Heart left ventricle (tissue), 16 donors: ENCODE data around the gene SMIM43. TPM values are rescaled to one million over a fixed set of nuclear protein-coding genes. Genes with fewer than 3 reads are reported as not detected.

ENCODE experiments used
- ATAC-seq, 4 donors: fragments of 200-7000 bp; cut with Tn5 transposase; one replicate each; pipeline ENCODE4 v1.9.1; 2020 to 2022; ENCODE audit warnings: moderate library complexity in 4 of 4, mild to moderate bottlenecking in 3 of 4, moderate number of reproducible peaks in 1 of 4
- DNase-seq, 5 donors: peaks; one replicate each; pipeline ENCODE4 v3.0.0-alpha.2; 2020
- H3K27ac ChIP-seq, 12 donors: fragments of 200-600 bp; sonication (generic) in 4 of 12; one replicate each; pipeline versions ENCODE4 v1.5.0 to v1.8.0; 2016 to 2022; ENCODE audit warnings: mild to moderate bottlenecking in 2 of 12
- H3K27me3 ChIP-seq, 9 donors: fragments of 200-600 bp; sonication (generic) in 2 of 9; one replicate each; pipeline versions ENCODE4 v1.5.1 to v1.8.0; 2016 to 2022; ENCODE audit warnings: mild to moderate bottlenecking in 3 of 9
- H3K36me3 ChIP-seq, 9 donors: fragments of 200-600 bp; sonication (generic) in 2 of 9; one replicate each; pipeline versions ENCODE4 v1.5.0 to v1.8.0; 2018 to 2022; ENCODE audit warnings: mild to moderate bottlenecking in 2 of 9
- H3K4me1 ChIP-seq, 12 donors: fragments of 200-600 bp; sonication (generic) in 4 of 12; one replicate each; pipeline versions ENCODE4 v1.5.0 to v1.8.0; 2016 to 2022; ENCODE audit warnings: mild to moderate bottlenecking in 3 of 12
- H3K4me3 ChIP-seq, 12 donors: fragments of 200-600 bp; sonication (generic) in 4 of 12; one replicate each; pipeline versions ENCODE4 v1.5.0 to v1.8.0; 2017 to 2022; ENCODE audit warnings: mild to moderate bottlenecking in 9 of 12, moderate library complexity in 4 of 12
- H3K9me3 ChIP-seq, 12 donors: fragments of 200-600 bp; sonication (generic) in 4 of 12; one replicate each; pipeline versions ENCODE4 v1.5.0 to v1.8.0; 2016 to 2022; ENCODE audit warnings: mild to moderate bottlenecking in 1 of 12
- CTCF ChIP-seq, 12 donors: fragments of 200-600 bp; sonication (generic) in 4 of 12; IDR thresholded peaks; one replicate each; pipeline versions ENCODE4 v1.5.0 to v1.8.0; 2018 to 2022; ENCODE audit warnings: antibody characterized with exemption in 12 of 12, mild to moderate bottlenecking in 5 of 12
- POLR2A ChIP-seq, 2 donors: fragments of 450-650 bp; IDR thresholded peaks; one replicate each; pipeline ENCODE4 v1.6.1; 2017; ENCODE audit warnings: antibody characterized with exemption in 2 of 2, mild to moderate bottlenecking in 2 of 2, moderate library complexity in 2 of 2
- WGBS, 4 donors: extraction: QIAGEN DNeasy Blood & Tissue Kit in 2 of 4; methylation state at CpG; one replicate each; pipeline versions ENCODE4 v1.1.5 to v1.1.7; 2013 to 2018; 5-methylcytosine and 5-hydroxymethylcytosine counted together
- intact Hi-C, 10 donors: fragments of 100-400 bp; cut with DNase I; formaldehyde crosslinking; loops; one replicate each; pipeline versions ENCODE4 v1.11.1 to v1.14.2; 2022
- polyA plus RNA-seq, 2 donors: library from polyadenylated mRNA; stranded (reverse); fragments of 200-250 nt; gene quantifications; one replicate each; pipeline ENCODE4 v1.2.3, GENCODE V29; 2013
- total RNA-seq, 9 donors: library from RNA; depleted of rRNA in 2 of 9; stranded (reverse); fragments of >200 nt in 2 of 9; fragmentation: NEBNext Ultra II Directional in 3 of 9; extraction: Animal tissue kit (Norgen Biotek cat#: 25700) in 3 of 9; gene quantifications; one replicate each; pipeline versions ENCODE4 v1.1.0 to v1.2.4, GENCODE V29; 2016 to 2023
- donor health status: ischemic (EF 13 %, LVEDD 7.1; RV severe dilation, severe dysfunction).
- donor health status: healthy with polysubstance abuse.
- donor health status: DM: no; HTN: yes; CAD: no.
- donor health status: DM: no; HTN: no; CAD: no.
- donor health status: ischemic (EF 25% LVEDD 6.9; RV normal size, moderate dysfunction).
- donor health status: ischemic (EF 25% LVEDD 5.7; RV mildly dilated, moderate dysfunction).
- donor health status: healthy.
- donor health status: DM: yes; HTN: yes; CAD: no.
- donor health status: ischemic (EF 35%, LVEDD 5.7; RV mildly dilated, moderate dysfunction).
- donor health status: nonischemic (EF 11% LVEDD 7.7; RV severe dilation, severe dysfunction).
- donor health status: DM: yes; HTN: yes; CAD: no.
- donor health status: PGD.
- donor health status: ischemic (EF 29% LVEDD 5.4; RV normal size, mild dysfunction).
- donor health status: nonischemic (EF 23%, LVEDD 6.1; RV moderate dilation, normal function).

The SMIM43 gene
- total and polyA plus RNA-seq, 11 donors, result 0.08 to 1.7 (median 0.60) TPM; not detected in 7

- H3K36me3 ChIP-seq, result no peaks in the 10 kb centered on the region
- H3K4me1 ChIP-seq, result peaks cover 0 to 10% (median 5%) of the 10 kb centered on the region in 12 donors
- H3K27me3 ChIP-seq, result peaks cover 4 to 42% (median 14%) of the 10 kb centered on the region in 9 donors
- TF ChIP-seq POLR2A (IDR thresholded peaks at IDR 0.05) (no peak), CTCF (IDR thresholded peaks at IDR 0.05) (no peak)
- intact Hi-C loops, result no loop called here
- ATAC-seq (no peak), DNase-seq (no peak)
- H3K4me3 ChIP-seq, result no peak overlapping the region
- 90 to 100% (median 97%) methylated on average over 2 of the region's 2 CpGs for WGBS, 4 donors
- H3K9me3 ChIP-seq, result no peaks in the 10 kb centered on the region
- H3K27ac ChIP-seq, result no peak overlapping the region
Measured at GRCh38 chr4:121769341-121769740, 4.4 kb upstream of the SMIM43 start.

GRCh38 chr4:121767166-121767565, 2.2 kb upstream of the SMIM43 start:
- no peak overlapping the region for H3K27ac ChIP-seq
- no peak overlapping the region for H3K4me3 ChIP-seq
- WGBS, 4 donors, result 93 to 97% (median 96%) methylated on average over 4 of the region's 4 CpGs
- intact Hi-C loops, result no loop called here
- TF ChIP-seq CTCF (IDR thresholded peaks at IDR 0.05) (no peak), POLR2A (IDR thresholded peaks at IDR 0.05) (no peak)
- peaks cover 4 to 57% (median 19%) of the 10 kb centered on the region in 9 donors for H3K27me3 ChIP-seq
- no peaks in the 10 kb centered on the region for H3K36me3 ChIP-seq
- no peak for DNase-seq
- peaks cover 0 to 11% (median 5%) of the 10 kb centered on the region in 12 donors for H3K4me1 ChIP-seq
- no peaks in the 10 kb centered on the region for H3K9me3 ChIP-seq
- ATAC-seq, result no peak

- TF ChIP-seq CTCF (IDR thresholded peaks at IDR 0.05), result no peak
- TF ChIP-seq POLR2A (IDR thresholded peaks at IDR 0.05), result no peak
- Histone ChIP-seq H3K27me3 (peaks cover 7 to 54% (median 19%) of the 10 kb centered on the region in 9 donors), H3K9me3 (no peaks in the 10 kb centered on the region), H3K27ac (no peak overlapping the region), H3K4me1 (peaks cover 0 to 11% (median 5%) of the 10 kb centered on the region in 12 donors), H3K36me3 (no peaks in the 10 kb centered on the region), H3K4me3 (no peak overlapping the region)
- WGBS, 4 donors, result 66 to 93% (median 86%) methylated on average over 9 of the region's 9 CpGs
- no peak for ATAC-seq
- intact Hi-C loops, result no loop called here
- DNase-seq, result no peak
Measured at GRCh38 chr4:121765971-121766538, 1.1 kb upstream of the SMIM43 start.

- H3K27ac ChIP-seq, result no peak overlapping the region
- ATAC-seq, result no peak
- peaks cover 0 to 11% (median 5%) of the 10 kb centered on the region in 12 donors for H3K4me1 ChIP-seq
- H3K9me3 ChIP-seq, result no peaks in the 10 kb centered on the region
- intact Hi-C loops, result no loop called here
- peaks cover 7 to 54% (median 19%) of the 10 kb centered on the region in 9 donors for H3K27me3 ChIP-seq
- WGBS, 4 donors, result 10 to 26% (median 14%) methylated on average over 16 of the region's 16 CpGs
- H3K36me3 ChIP-seq, result no peaks in the 10 kb centered on the region
- no peak for DNase-seq
- TF ChIP-seq CTCF (IDR thresholded peaks at IDR 0.05) (no peak), POLR2A (IDR thresholded peaks at IDR 0.05) (no peak)
- H3K4me3 ChIP-seq, result peak overlapping the region in 11 of 12 donors; percentile 10 to 56 (median 44)
Measured at GRCh38 chr4:121765368-121765705, 373 bp upstream of the SMIM43 start.
